ENCODE data around the gene PAQR5.
"Not testable (repeated sequence)": the region's sequence is repeated elsewhere in the genome, so short reads cannot be mapped to it uniquely, and the experiment has no call there.

PAQR5 gene

DNA sequence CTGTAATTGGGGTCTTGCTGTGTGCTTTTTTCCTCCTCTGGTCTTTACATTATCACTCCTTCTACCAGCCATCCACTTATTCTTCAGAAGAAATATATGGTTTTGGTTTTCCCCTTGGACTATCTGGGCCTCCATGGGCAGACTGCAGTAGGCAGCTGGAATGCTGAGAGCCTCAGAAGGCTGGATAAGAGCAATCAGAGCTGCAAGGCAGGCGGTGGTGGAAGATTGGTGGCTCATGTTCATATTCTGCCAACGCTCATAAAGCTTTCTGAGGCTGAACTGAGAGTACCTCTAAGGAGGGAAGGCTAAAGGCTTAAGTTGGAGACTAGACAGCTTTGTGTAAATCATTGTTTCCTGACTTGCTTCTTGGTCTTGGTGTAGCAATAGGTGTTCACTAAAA, 148.2 kb downstream of the PAQR5 start:
- Histone ChIP-seq H3K36me3 (ENCODE audit: low read length) (peaks cover 57% of the 10 kb centered on the region), H3K27ac (ENCODE audit: low read depth, low read length) (no peak overlapping the region), H3K9me3 (ENCODE audit: insufficient read depth, low read length) (no peaks in the 10 kb centered on the region), H3K9me2 (replicated peaks; ENCODE audit: insufficient read depth, low read length) (no peaks in the 10 kb centered on the region), H3F3A (ENCODE audit: insufficient read depth) (peaks cover 32% of the 10 kb centered on the region), H3K27me3 (ENCODE audit: low read length) (no peaks in the 10 kb centered on the region), H3K79me2 (ENCODE audit: insufficient read depth, low read length) (no peaks in the 10 kb centered on the region), H2AFZ (ENCODE audit: low read depth, low read length, severe bottlenecking) (no peak overlapping the region), H3K4me3 (ENCODE audit: insufficient read depth, low read length, poor library complexity, severe bottlenecking) (no peak overlapping the region), H4K20me1 (ENCODE audit: low read depth, low read length) (no peaks in the 10 kb centered on the region), H3K9ac (ENCODE audit: low read length) (no peak overlapping the region), H3K4me2 (ENCODE audit: low read depth, low read length, poor library complexity, severe bottlenecking) (no peak overlapping the region)
- TF ChIP-seq, protein P1, sequence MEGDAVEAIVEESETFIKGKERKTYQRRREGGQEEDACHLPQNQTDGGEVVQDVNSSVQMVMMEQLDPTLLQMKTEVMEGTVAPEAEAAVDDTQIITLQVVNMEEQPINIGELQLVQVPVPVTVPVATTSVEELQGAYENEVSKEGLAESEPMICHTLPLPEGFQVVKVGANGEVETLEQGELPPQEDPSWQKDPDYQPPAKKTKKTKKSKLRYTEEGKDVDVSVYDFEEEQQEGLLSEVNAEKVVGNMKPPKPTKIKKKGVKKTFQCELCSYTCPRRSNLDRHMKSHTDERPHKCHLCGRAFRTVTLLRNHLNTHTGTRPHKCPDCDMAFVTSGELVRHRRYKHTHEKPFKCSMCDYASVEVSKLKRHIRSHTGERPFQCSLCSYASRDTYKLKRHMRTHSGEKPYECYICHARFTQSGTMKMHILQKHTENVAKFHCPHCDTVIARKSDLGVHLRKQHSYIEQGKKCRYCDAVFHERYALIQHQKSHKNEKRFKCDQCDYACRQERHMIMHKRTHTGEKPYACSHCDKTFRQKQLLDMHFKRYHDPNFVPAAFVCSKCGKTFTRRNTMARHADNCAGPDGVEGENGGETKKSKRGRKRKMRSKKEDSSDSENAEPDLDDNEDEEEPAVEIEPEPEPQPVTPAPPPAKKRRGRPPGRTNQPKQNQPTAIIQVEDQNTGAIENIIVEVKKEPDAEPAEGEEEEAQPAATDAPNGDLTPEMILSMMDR (IDR thresholded peaks at IDR 0.05; ENCODE audit: insufficient read depth, low read length, poor library complexity, severe bottlenecking), result no peak
- TF ChIP-seq EZH2phosphoT487 (conservative IDR thresholded peaks at IDR 0.05; ENCODE audit: low read length), result no peak

DNA sequence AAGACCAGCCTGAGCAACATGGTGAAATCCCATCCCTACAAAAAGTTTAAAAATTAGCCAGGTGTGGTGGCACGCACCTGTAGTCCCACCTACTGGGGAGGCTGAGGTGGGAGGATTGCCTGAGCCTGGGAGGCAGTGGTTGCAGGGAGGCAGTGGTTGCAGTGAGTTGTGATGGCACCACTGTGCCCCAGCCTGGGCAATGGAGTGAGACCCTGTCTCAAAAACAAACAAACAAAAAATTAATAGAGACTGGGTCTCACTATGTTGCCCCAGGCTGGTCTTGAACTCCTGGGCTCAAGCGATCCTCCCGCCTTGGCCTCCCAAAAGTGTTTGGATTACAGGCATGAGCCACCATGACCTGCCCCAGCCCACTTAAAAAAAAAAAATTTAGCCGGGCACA, 151.5 kb downstream of the PAQR5 start:
- not testable (repeated sequence) for H3K9me2 ChIP-seq (replicated peaks; ENCODE audit: insufficient read depth, low read length); H3K9me3 ChIP-seq (ENCODE audit: insufficient read depth, low read length); H2AFZ ChIP-seq (ENCODE audit: low read depth, low read length, severe bottlenecking); H3K4me2 ChIP-seq (ENCODE audit: low read depth, low read length, poor library complexity, severe bottlenecking); H3K4me3 ChIP-seq (ENCODE audit: insufficient read depth, low read length, poor library complexity, severe bottlenecking); H3K9ac ChIP-seq (ENCODE audit: low read length); H3K27ac ChIP-seq (ENCODE audit: low read depth, low read length); H3K27me3 ChIP-seq (ENCODE audit: low read length)
- peaks cover 48% of the 10 kb centered on the region for H3K36me3 ChIP-seq (ENCODE audit: low read length)
- peaks cover 21% of the 10 kb centered on the region for H4K20me1 ChIP-seq (ENCODE audit: low read depth, low read length)
- peaks cover 26% of the 10 kb centered on the region for H3K79me2 ChIP-seq (ENCODE audit: insufficient read depth, low read length)
- peaks cover 59% of the 10 kb centered on the region for H3F3A ChIP-seq (ENCODE audit: insufficient read depth)

DNA sequence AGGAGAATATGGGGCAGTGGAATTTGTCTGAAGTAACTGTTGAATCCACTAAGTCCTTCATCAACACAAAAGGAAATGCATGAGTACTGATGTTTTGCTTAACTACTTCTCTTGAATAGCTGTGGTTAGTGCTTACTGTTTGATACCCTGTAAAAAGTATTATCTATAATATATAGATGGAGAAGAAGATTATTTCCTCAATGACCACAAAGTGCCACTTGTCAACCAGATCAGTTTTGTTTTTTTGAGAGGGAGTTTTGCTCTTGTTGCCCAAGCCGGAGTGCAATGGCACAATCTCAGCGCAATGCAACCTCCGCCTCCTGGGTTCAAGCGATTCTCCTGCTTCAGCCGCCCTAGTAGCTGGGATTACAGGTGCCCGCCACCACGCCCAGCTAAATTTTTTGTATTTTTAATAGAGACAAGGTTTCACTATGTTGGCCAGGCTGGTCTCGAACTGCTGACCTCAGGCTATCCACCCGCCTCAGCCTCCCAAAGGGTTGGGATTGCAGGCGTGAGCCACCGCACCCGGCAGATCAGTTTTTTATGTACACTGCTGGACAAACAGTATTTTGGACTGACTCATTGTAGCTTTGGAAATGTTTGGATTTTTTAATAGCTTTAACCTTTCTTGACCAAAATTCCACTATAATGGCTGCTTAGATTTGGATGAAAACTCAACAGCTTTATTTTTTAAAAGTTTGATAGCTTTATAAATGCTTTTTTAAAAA, 152.4 kb downstream of the PAQR5 start:
- H3K9ac ChIP-seq (ENCODE audit: low read length), result peak overlapping the region; percentile 92
- H3K4me3 ChIP-seq (ENCODE audit: insufficient read depth, low read length, poor library complexity, severe bottlenecking), result peak overlapping the region; percentile 91
- H3K36me3 ChIP-seq (ENCODE audit: low read length), result peaks cover 48% of the 10 kb centered on the region
- peaks cover 60% of the 10 kb centered on the region for H3F3A ChIP-seq (ENCODE audit: insufficient read depth)
- peaks cover 30% of the 10 kb centered on the region for H4K20me1 ChIP-seq (ENCODE audit: low read depth, low read length)
- peaks cover 31% of the 10 kb centered on the region for H3K79me2 ChIP-seq (ENCODE audit: insufficient read depth, low read length)
- no peaks in the 10 kb centered on the region for H3K9me2 ChIP-seq (replicated peaks; ENCODE audit: insufficient read depth, low read length)
- H3K4me2 ChIP-seq (ENCODE audit: low read depth, low read length, poor library complexity, severe bottlenecking), result peak overlapping the region; percentile 95
- H3K27ac ChIP-seq (ENCODE audit: low read depth, low read length), result peak overlapping the region; percentile 93
- no peak for TF ChIP-seq EZH2phosphoT487 (conservative IDR thresholded peaks at IDR 0.05; ENCODE audit: low read length)
- TF ChIP-seq, protein P1 (IDR thresholded peaks at IDR 0.05; ENCODE audit: insufficient read depth, low read length, poor library complexity, severe bottlenecking), result no peak
- peak overlapping the region; percentile 87 for H2AFZ ChIP-seq (ENCODE audit: low read depth, low read length, severe bottlenecking)
- no peaks in the 10 kb centered on the region for H3K27me3 ChIP-seq (ENCODE audit: low read length)
- H3K9me3 ChIP-seq (ENCODE audit: insufficient read depth, low read length), result no peaks in the 10 kb centered on the region

DNA sequence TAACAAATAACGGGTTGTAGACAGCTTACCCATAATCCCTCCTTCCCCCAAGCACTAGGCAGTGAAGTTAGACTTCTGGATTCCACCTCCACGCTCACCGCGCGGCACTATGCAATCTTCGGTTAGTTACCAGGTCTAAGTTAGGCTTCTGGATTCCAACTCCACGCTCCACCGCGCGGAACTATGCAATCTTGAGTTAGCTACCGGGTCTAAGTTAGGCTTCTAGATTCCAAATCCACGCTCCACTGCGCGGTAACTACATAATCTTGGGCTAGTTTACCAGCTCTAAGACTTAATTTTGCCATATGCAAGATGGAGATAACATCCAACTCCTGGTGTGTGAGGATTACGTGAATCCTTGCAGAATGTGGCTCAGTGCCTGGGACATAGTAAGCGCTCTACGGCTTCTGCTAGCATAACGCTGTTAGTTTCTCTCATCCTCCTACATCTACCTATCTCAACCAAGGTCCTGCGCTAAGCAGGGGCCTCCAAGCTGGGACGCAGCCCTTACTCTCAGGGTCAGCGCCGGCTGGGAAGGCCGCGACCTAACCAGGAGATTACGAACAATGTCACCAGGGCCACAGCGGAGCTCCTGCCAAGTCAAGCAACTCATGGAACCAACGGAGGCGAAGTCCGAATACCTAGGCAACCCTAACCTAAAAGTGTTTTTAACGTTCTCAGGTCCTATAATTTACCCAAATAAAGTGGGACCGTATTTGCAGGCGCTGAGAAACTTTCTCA, 153.4 kb downstream of the PAQR5 start:
- peaks cover 67% of the 10 kb centered on the region for H3F3A ChIP-seq (ENCODE audit: insufficient read depth)
- H3K9ac ChIP-seq (ENCODE audit: low read length), result peak overlapping the region; percentile 92
- H3K9me2 ChIP-seq (replicated peaks; ENCODE audit: insufficient read depth, low read length), result no peaks in the 10 kb centered on the region
- H4K20me1 ChIP-seq (ENCODE audit: low read depth, low read length), result peaks cover 35% of the 10 kb centered on the region
- H2AFZ ChIP-seq (ENCODE audit: low read depth, low read length, severe bottlenecking), result peak overlapping the region; percentile 87
- no peaks in the 10 kb centered on the region for H3K9me3 ChIP-seq (ENCODE audit: insufficient read depth, low read length)
- H3K27ac ChIP-seq (ENCODE audit: low read depth, low read length), result peak overlapping the region; percentile 93
- H3K4me3 ChIP-seq (ENCODE audit: insufficient read depth, low read length, poor library complexity, severe bottlenecking), result peak overlapping the region; percentile 91
- H3K27me3 ChIP-seq (ENCODE audit: low read length), result no peaks in the 10 kb centered on the region
- peaks cover 31% of the 10 kb centered on the region for H3K79me2 ChIP-seq (ENCODE audit: insufficient read depth, low read length)
- peak overlapping the region; percentile 95 for H3K4me2 ChIP-seq (ENCODE audit: low read depth, low read length, poor library complexity, severe bottlenecking)
- H3K36me3 ChIP-seq (ENCODE audit: low read length), result peaks cover 43% of the 10 kb centered on the region
- TF ChIP-seq, protein P1 (IDR thresholded peaks at IDR 0.05; ENCODE audit: insufficient read depth, low read length, poor library complexity, severe bottlenecking), result no peak
- no peak for TF ChIP-seq EZH2phosphoT487 (conservative IDR thresholded peaks at IDR 0.05; ENCODE audit: low read length)
